Measurements from ENCODE around the gene ADAM10. TPM values are rescaled to one million over a fixed set of nuclear protein-coding genes. Genes with fewer than 3 reads are reported as not detected.

The ADAM10 gene
- total and polyA plus RNA-seq, 2 of the 4 experiments (the other 2 are of a cell fraction) = 110 to 185 TPM

- Histone ChIP-seq H2BK5ac (ENCODE audit: low read depth, low read length, poor library complexity, severe bottlenecking) (no peak overlapping the region), H3K79me1 (ENCODE audit: low read depth in 1 of 2, low read length in 2 of 2) (no peaks in the 10 kb centered on the region), H2AK5ac (ENCODE audit: low read depth, low read length) (no peak overlapping the region), H3K36me3 (ENCODE audit: control insufficient read depth, insufficient read depth, low read length) (no peaks in the 10 kb centered on the region), H3K4me2 (ENCODE audit: low read depth, low read length) (no peak overlapping the region), H2BK15ac (ENCODE audit: low read depth, low read length) (no peak overlapping the region), H3K4ac (ENCODE audit: low read depth, low read length) (no peak overlapping the region), H3K18ac (ENCODE audit: low read depth, low read length) (no peak overlapping the region), H2AFZ (replicated peaks; ENCODE audit: low read length, poor library complexity) (no peak overlapping the region), H4K8ac (ENCODE audit: low read depth in 2 of 2, low read length in 2 of 2) (no peak overlapping the region), H3K56ac (ENCODE audit: extremely low read depth, insufficient read depth, low read length) (no peak overlapping the region), H3K27me3 (ENCODE audit: control insufficient read depth, insufficient read depth, low read length) (peaks cover 3% of the 10 kb centered on the region; the same call in 1 of the 2 replicates), H4K91ac (ENCODE audit: insufficient read depth, low read depth, low read length) (no peak overlapping the region), H2AK9ac (replicated peaks; ENCODE audit: low read depth, low read length, poor library complexity) (no peak overlapping the region), H3K4me1 (ENCODE audit: control insufficient read depth, insufficient read depth, low read length) (no peaks in the 10 kb centered on the region), H3K9me1 (ENCODE audit: insufficient read depth, low read length) (no peaks in the 10 kb centered on the region), H3K14ac (replicated peaks; ENCODE audit: low read depth, low read length) (no peak overlapping the region), H3K4me3 (ENCODE audit: insufficient read depth, low read depth, low read length) (no peak overlapping the region), H3K9ac (ENCODE audit: low read depth, low read length) (no peak overlapping the region), H3K27ac (ENCODE audit: insufficient read depth, low read length) (no peak overlapping the region), H4K5ac (ENCODE audit: low read depth, low read length) (no peak overlapping the region), H2BK120ac (ENCODE audit: low read depth, low read length) (no peak overlapping the region), H3K9me3 (ENCODE audit: control insufficient read depth, insufficient read depth, low read length) (no peaks in the 10 kb centered on the region; the same call in 1 of the 2 replicates), H2BK20ac (ENCODE audit: low read depth, low read length) (no peak overlapping the region), H4K20me1 (ENCODE audit: insufficient read depth, low read length) (no peaks in the 10 kb centered on the region), H3K23ac (ENCODE audit: low read depth, low read length) (no peak overlapping the region)
- WGBS, 2 experiments (ENCODE audit: extremely low coverage in 2 of 2, insufficient read length in 1 of 2) = no CpG with 5 or more reads among the region's 3 CpGs
- POLR2A ChIA-PET (ENCODE audit: unreplicated experiment) = no interaction called here
- dilution Hi-C loops (cut with HindIII; ENCODE audit: low sequenced_read_pairs, unreplicated experiment) = no loop called here
- DNase-seq (no peak), ATAC-seq (ENCODE audit: low read depth) (no peak)
- intact Hi-C loops (cut with micrococcal nuclease) = no loop called here
- BruUV-seq (replicated peaks) = no TSS peak
- TF ChIP-seq BHLHE40 (IDR thresholded peaks at IDR 0.05; ENCODE audit: low read depth, low read length) (no peak), CTCF (conservative IDR thresholded peaks at IDR 0.05; ENCODE audit: low read depth, low read length) (no peak), MXI1 (IDR thresholded peaks at IDR 0.05; ENCODE audit: borderline replicate concordance, low read depth, low read length) (no peak), SMC3 (IDR thresholded peaks at IDR 0.05; ENCODE audit: low read depth, low read length) (no peak), RFX5 (IDR thresholded peaks at IDR 0.05; ENCODE audit: low read depth, low read length) (no peak), MAZ (IDR thresholded peaks at IDR 0.05; ENCODE audit: borderline replicate concordance, low read depth, low read length) (no peak), MAFK (IDR thresholded peaks at IDR 0.05; ENCODE audit: low read depth, low read length) (no peak), FOS (IDR thresholded peaks at IDR 0.05; ENCODE audit: low read depth, low read length) (no peak), CEBPB (IDR thresholded peaks at IDR 0.05; ENCODE audit: low read depth, low read length) (no peak), USF2 (IDR thresholded peaks at IDR 0.05; ENCODE audit: low read depth, low read length) (no peak), CHD1 (IDR thresholded peaks at IDR 0.05; ENCODE audit: low read depth, low read length) (no peak), NFE2L2 (IDR thresholded peaks at IDR 0.05; ENCODE audit: low read depth, low read length) (no peak), ELK1 (IDR thresholded peaks at IDR 0.05; ENCODE audit: borderline replicate concordance, low read depth, low read length) (no peak), RAD21 (IDR thresholded peaks at IDR 0.05; ENCODE audit: low read length) (no peak), RCOR1 (IDR thresholded peaks at IDR 0.05; ENCODE audit: insufficient replicate concordance, low read length) (no peak), POLR2A (IDR thresholded peaks at IDR 0.05; ENCODE audit: low read depth, low read length) (no peak)
- in situ Hi-C loops (cut with MboI; ENCODE audit: low sequenced_read_pairs) = no loop called here
- CTCF ChIA-PET = no interaction called here
Observed at GRCh38 chr15:58562135-58562534, 187.4 kb downstream of the ADAM10 start.
